Transverse colon (tissue), 3 donors: ENCODE results near the gene ZNF317.

Experiments used
- CTCF ChIP-seq, 5 experiments: fragments of 200-600 bp in 3 of 5; fragments of 450-650 bp in 2 of 5; sonication (generic) in 3 of 5; IDR thresholded peaks; 1 replicate in 2 of 5; 2 replicates in 3 of 5; pipeline ENCODE4 v1.5.1; 2016 to 2017; ENCODE audit warnings: antibody characterized with exemption in 5 of 5, inconsistent platforms in 3 of 5, mild to moderate bottlenecking in 2 of 5, moderate library complexity in 1 of 5
- POLR2A ChIP-seq: fragments of 450-650 bp; IDR thresholded peaks from one replicate; pipeline ENCODE4 v1.6.1; 2016; ENCODE audit warnings: antibody characterized with exemption, mild to moderate bottlenecking, moderate library complexity

GRCh38 chr19:9116547-9116946, 23.6 kb upstream of the ZNF317 start:
- TF ChIP-seq CTCF (IDR thresholded peaks at IDR 0.05): no peak
- TF ChIP-seq POLR2A: no peak
